Measurements from ENCODE around the gene BBLN.

Gene BBLN

DNA sequence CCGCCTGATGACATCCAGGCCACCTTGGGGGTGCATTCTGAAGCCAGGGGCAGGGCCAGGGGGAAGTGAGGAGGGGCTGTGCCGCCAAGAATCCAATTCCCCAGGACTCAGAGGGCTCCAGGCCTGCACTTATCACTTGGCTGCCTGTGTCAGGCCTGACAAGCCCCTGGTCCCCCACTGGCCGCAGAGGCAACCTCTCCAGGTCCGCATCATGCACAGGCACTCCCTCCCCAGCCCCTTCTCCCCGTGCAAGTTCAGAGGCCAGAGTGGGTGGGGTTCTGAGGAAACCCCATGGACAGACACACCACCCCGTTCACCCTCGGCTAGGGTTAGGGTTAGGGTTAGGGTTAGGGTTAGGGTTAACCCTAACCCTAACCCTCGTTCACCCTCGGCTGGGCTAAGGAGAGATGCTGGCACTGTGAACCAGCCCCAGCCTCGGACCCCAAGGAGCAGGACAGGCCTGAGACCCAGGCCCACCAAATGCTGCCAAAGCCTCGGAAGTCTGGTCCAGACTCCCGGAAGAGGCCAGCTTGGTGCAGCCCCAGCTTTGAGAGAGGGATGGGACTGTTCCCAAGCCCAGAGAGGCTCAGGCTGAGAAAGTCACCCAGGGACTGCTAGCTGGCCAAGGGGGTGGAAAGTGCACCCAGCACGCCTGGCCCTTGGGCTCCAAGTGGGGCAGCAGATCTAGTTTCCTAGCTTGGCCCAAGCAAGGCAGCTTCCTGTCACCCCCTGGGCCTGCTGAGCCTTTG, 5.9 kb upstream of the BBLN start:
- peaks cover 8% of the 10 kb centered on the region; the same call in 1 of the 2 replicates for H3K27me3 ChIP-seq (ENCODE audit: insufficient read depth, low read length)
- no peak overlapping the region for H2AFZ ChIP-seq (ENCODE audit: low read length)
- H3K9ac ChIP-seq (ENCODE audit: low read length) = no peak overlapping the region
- no peaks in the 10 kb centered on the region for H3K79me2 ChIP-seq (ENCODE audit: insufficient read depth, low read length)
- no peak overlapping the region for H3K27ac ChIP-seq (ENCODE audit: low read depth, low read length, poor library complexity, severe bottlenecking)
- no peaks in the 10 kb centered on the region for H3F3A ChIP-seq (ENCODE audit: insufficient read depth, low read length)
- H3K9me3 ChIP-seq (ENCODE audit: low read length) = no peaks in the 10 kb centered on the region
- no peaks in the 10 kb centered on the region; the same call in 1 of the 2 replicates for H3K36me3 ChIP-seq (ENCODE audit: insufficient read depth, low read length)
- no peaks in the 10 kb centered on the region for H4K20me1 ChIP-seq (ENCODE audit: insufficient read depth, low read length)
- H3K4me2 ChIP-seq (ENCODE audit: low read length) = no peak overlapping the region
- TF ChIP-seq EZH2 (IDR thresholded peaks at IDR 0.05; ENCODE audit: borderline replicate concordance, low read length) (no peak), CTCF (IDR thresholded peaks at IDR 0.05; ENCODE audit: low read length) (no peak)
- no peaks in the 10 kb centered on the region for H3K4me1 ChIP-seq (ENCODE audit: insufficient read depth, low read length, severe bottlenecking)
- no peaks in the 10 kb centered on the region for H3K9me2 ChIP-seq (ENCODE audit: low read depth, low read length)
- no peak overlapping the region for H3K4me3 ChIP-seq (ENCODE audit: low read depth, low read length, poor library complexity, severe bottlenecking)

DNA sequence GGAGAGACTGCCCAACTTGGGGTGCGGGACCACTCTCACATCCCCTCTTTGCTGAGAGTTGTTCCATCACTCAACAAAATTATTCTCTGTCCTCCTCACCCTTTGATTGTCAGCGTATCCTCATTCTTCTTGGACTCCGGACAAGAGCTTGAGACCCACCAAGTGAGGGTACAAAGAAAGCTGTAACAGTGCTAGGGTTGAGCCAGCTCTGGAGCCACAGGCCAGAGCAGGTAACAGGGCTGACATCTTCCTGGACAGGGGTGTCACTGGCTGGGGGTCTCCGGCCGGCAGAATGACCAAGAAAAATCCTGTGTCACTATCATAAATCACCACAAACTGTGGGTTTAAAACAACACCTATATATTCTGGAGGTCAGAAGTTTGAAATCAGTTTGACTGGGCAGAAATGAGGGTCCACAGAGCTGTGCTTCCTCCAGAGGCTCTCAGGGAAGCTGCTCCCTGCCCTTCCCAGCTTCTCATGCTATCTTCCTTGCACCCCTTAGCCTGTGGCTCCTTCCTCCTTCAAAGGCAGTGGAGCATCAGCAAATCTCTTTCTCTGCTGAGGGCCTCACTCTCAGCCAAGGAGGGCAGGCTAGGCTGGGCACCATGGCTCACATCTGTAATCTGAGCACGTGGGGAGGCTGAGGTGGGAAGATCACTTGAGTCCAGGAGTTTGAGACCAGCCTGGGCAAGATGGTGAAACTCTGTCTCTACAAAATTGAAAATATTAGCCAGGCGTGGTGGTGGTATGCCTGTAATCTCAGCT, 4.1 kb upstream of the BBLN start:
- Histone ChIP-seq H4K20me1 (ENCODE audit: insufficient read depth, low read length) (no peaks in the 10 kb centered on the region), H3K36me3 (ENCODE audit: insufficient read depth, low read length) (no peaks in the 10 kb centered on the region; the same call in 1 of the 2 replicates), H3K4me3 (ENCODE audit: low read depth, low read length, poor library complexity, severe bottlenecking) (no peak overlapping the region), H3K79me2 (ENCODE audit: insufficient read depth, low read length) (no peaks in the 10 kb centered on the region), H3K4me1 (ENCODE audit: insufficient read depth, low read length, severe bottlenecking) (peaks cover 9% of the 10 kb centered on the region), H3K9me3 (ENCODE audit: low read length) (no peaks in the 10 kb centered on the region), H3F3A (ENCODE audit: insufficient read depth, low read length) (no peaks in the 10 kb centered on the region), H3K4me2 (ENCODE audit: low read length) (no peak overlapping the region), H3K9ac (ENCODE audit: low read length) (no peak overlapping the region), H3K27ac (ENCODE audit: low read depth, low read length, poor library complexity, severe bottlenecking) (no peak overlapping the region), H3K27me3 (ENCODE audit: insufficient read depth, low read length) (peaks cover 8% of the 10 kb centered on the region; the same call in 1 of the 2 replicates), H2AFZ (ENCODE audit: low read length) (no peak overlapping the region), H3K9me2 (ENCODE audit: low read depth, low read length) (no peaks in the 10 kb centered on the region)
- TF ChIP-seq EZH2 (IDR thresholded peaks at IDR 0.05; ENCODE audit: borderline replicate concordance, low read length) (no peak), CTCF (IDR thresholded peaks at IDR 0.05; ENCODE audit: low read length) (no peak)

GRCh38 chr9:128159522-128159783, 612 bp upstream of the BBLN start:
- Histone ChIP-seq H4K20me1 (ENCODE audit: insufficient read depth, low read length) (no peaks in the 10 kb centered on the region), H3K36me3 (ENCODE audit: insufficient read depth, low read length) (peaks cover 22% of the 10 kb centered on the region), H3K9ac (ENCODE audit: low read length) (peak overlapping the region; percentile 66), H3F3A (ENCODE audit: insufficient read depth, low read length) (no peaks in the 10 kb centered on the region), H3K79me2 (ENCODE audit: insufficient read depth, low read length) (no peaks in the 10 kb centered on the region), H3K27ac (ENCODE audit: low read depth, low read length, poor library complexity, severe bottlenecking) (peak overlapping the region; percentile 2), H3K4me1 (ENCODE audit: insufficient read depth, low read length, severe bottlenecking) (peaks cover 15% of the 10 kb centered on the region), H3K4me3 (ENCODE audit: low read depth, low read length, poor library complexity, severe bottlenecking) (peak overlapping the region; percentile 89), H3K9me2 (ENCODE audit: low read depth, low read length) (no peaks in the 10 kb centered on the region), H3K4me2 (ENCODE audit: low read length) (peak overlapping the region; percentile 80), H2AFZ (ENCODE audit: low read length) (peak overlapping the region; percentile 90), H3K27me3 (ENCODE audit: insufficient read depth, low read length) (peaks cover 8% of the 10 kb centered on the region; the same call in 1 of the 2 replicates), H3K9me3 (ENCODE audit: low read length) (no peaks in the 10 kb centered on the region)
- no peak for TF ChIP-seq EZH2 (IDR thresholded peaks at IDR 0.05; ENCODE audit: borderline replicate concordance, low read length)

Data from OCI-LY1 (cell line).